Activated T-helper 2 cell treated with anti-CD3 and anti-CD28 coated beads, Interferon-gamma antibody, Interleukin-2, Interleukin-4, amounts not matched to agents 10 μg/mL and 5 μg/mL and 100 μg/mL, durations not matched to agents 14 hours and 24 hours and 36 hours (primary cell): ENCODE data around the gene HOXC12. TPM values are rescaled to one million over a fixed set of nuclear protein-coding genes. Genes with fewer than 3 reads are reported as not detected.

Source experiments
- DNase-seq: peaks from one replicate; pipeline ENCODE4 v3.0.0; 2021; ENCODE audit warnings: low spot score
- H3K27ac Mint-ChIP-seq: one replicate; pipeline ENCODE4 v1.8.0; 2021; ENCODE audit warnings: mixed read lengths
- H3K27me3 Mint-ChIP-seq: one replicate; pipeline ENCODE4 v1.8.0; 2021; ENCODE audit warnings: low read depth, mixed read lengths
- H3K36me3 Mint-ChIP-seq: one replicate; pipeline ENCODE4 v1.8.0; 2021; ENCODE audit warnings: low read depth, mixed read lengths
- H3K4me1 Mint-ChIP-seq: one replicate; pipeline ENCODE4 v1.8.0; 2021; ENCODE audit warnings: low read depth, mixed read lengths
- H3K4me3 Mint-ChIP-seq: one replicate; pipeline ENCODE4 v1.8.0; 2021; ENCODE audit warnings: low read depth, mild to moderate bottlenecking, moderate library complexity, mixed read lengths
- H3K9me3 Mint-ChIP-seq: one replicate; pipeline ENCODE4 v1.8.0; 2021; ENCODE audit warnings: mixed read lengths
- intact Hi-C: fragments of 100-400 bp; cut with micrococcal nuclease; formaldehyde crosslinking; loops from one replicate; pipeline ENCODE4 v1.15.1; 2023
- total RNA-seq: library from RNA; stranded (reverse); gene quantifications from 2 replicates; pipeline ENCODE4 v1.2.3, GENCODE V29; 2022

HOXC12 gene
- total RNA-seq, 1 donor from 2014 or later = not detected

- Mint-ChIP-seq H3K27me3 (peaks cover 90% of the 10 kb centered on the region), H3K27ac (no peak overlapping the region), H3K9me3 (no peaks in the 10 kb centered on the region), H3K4me3 (no peak overlapping the region), H3K4me1 (no peaks in the 10 kb centered on the region), H3K36me3 (no peaks in the 10 kb centered on the region)
- intact Hi-C loops = loop anchor here (1.0 to 10.0 kb wide), 3 partner anchors 19 to 59 kb away; partner anchors contain the start of genes HOTAIR, HOXC11 and HOXC12
- no peak for DNase-seq
These were observed 19.0 kb upstream of the HOXC12 start for GRCh38 chr12:53935383-53936341.

- H3K27ac Mint-ChIP-seq = no peak overlapping the region
These were observed 17.6 kb upstream of the HOXC12 start for GRCh38 chr12:53937099-53937498.

GRCh38 chr12:53937596-53938325 is 16.9 kb upstream of the HOXC12 start:
- H3K9me3 Mint-ChIP-seq = no peaks in the 10 kb centered on the region
- no peaks in the 10 kb centered on the region for H3K36me3 Mint-ChIP-seq
- H3K27me3 Mint-ChIP-seq = peaks cover 90% of the 10 kb centered on the region
- H3K4me3 Mint-ChIP-seq = no peak overlapping the region
- intact Hi-C loops = loop anchor here (5.0 to 10.0 kb wide), 2 partner anchors 35 to 57 kb away; partner anchors contain the start of genes HOTAIR and HOXC11
- DNase-seq = no peak
- no peak overlapping the region for H3K27ac Mint-ChIP-seq
- no peaks in the 10 kb centered on the region for H3K4me1 Mint-ChIP-seq

More at GRCh38 chr12:53937099-53937498, 17.6 kb upstream of the HOXC12 start:
- H3K36me3 Mint-ChIP-seq = no peaks in the 10 kb centered on the region
- no peaks in the 10 kb centered on the region for H3K4me1 Mint-ChIP-seq
- H3K27me3 Mint-ChIP-seq = peaks cover 91% of the 10 kb centered on the region
- intact Hi-C loops = loop anchor here (5.0 to 10.0 kb wide), 2 partner anchors 35 to 58 kb away; partner anchors contain the start of genes HOTAIR and HOXC11
- DNase-seq = no peak
- no peaks in the 10 kb centered on the region for H3K9me3 Mint-ChIP-seq
- no peak overlapping the region for H3K4me3 Mint-ChIP-seq

GRCh38 chr12:53938326-53939140 is 16.2 kb upstream of the HOXC12 start, which contains the start of gene HOXC13:
TSS of gene HOXC13 (plus strand) at chr12:53938831. CDS start at chr12:53938907, 76 bp downstream.
- intact Hi-C loops = loop anchor here (5.0 to 10.0 kb wide), 2 partner anchors 34 to 56 kb away; partner anchors contain the start of genes HOTAIR and HOXC11
- H3K9me3 Mint-ChIP-seq = no peaks in the 10 kb centered on the region
- no peak for DNase-seq
- no peak within 1 kb of the TSS for H3K27ac Mint-ChIP-seq
- H3K36me3 Mint-ChIP-seq = no peaks in the 10 kb centered on the region
- peaks cover 90% of the 10 kb centered on the region for H3K27me3 Mint-ChIP-seq
- no peaks in the 10 kb centered on the region for H3K4me1 Mint-ChIP-seq
- H3K4me3 Mint-ChIP-seq = no peak within 1 kb of the TSS

GRCh38 chr12:53939141-53940108 is 15.3 kb upstream of the HOXC12 start:
- no peaks in the 10 kb centered on the region for H3K9me3 Mint-ChIP-seq
- H3K27ac Mint-ChIP-seq = no peak overlapping the region
- H3K4me3 Mint-ChIP-seq = no peak overlapping the region
- H3K4me1 Mint-ChIP-seq = no peaks in the 10 kb centered on the region
- peaks cover 90% of the 10 kb centered on the region for H3K27me3 Mint-ChIP-seq
- intact Hi-C loops = loop anchor here (2.0 to 10.0 kb wide), 3 partner anchors 33 to 189 kb away; partner anchors contain the start of genes HOTAIR and HOXC11
- DNase-seq = no peak
- no peaks in the 10 kb centered on the region for H3K36me3 Mint-ChIP-seq

GRCh38 chr12:53940443-53941014 is 14.2 kb upstream of the HOXC12 start:
- intact Hi-C loops = loop anchor here (2.0 kb wide), 1 partner anchor 188 kb away; no protein-coding TSS in a partner anchor
- H3K36me3 Mint-ChIP-seq = no peaks in the 10 kb centered on the region

GRCh38 chr12:53941187-53941586 is 13.5 kb upstream of the HOXC12 start:
- H3K36me3 Mint-ChIP-seq = no peaks in the 10 kb centered on the region
- intact Hi-C loops = loop anchor here (2.0 kb wide), 1 partner anchor 188 kb away; no protein-coding TSS in a partner anchor
- peaks cover 90% of the 10 kb centered on the region for H3K27me3 Mint-ChIP-seq
- H3K4me1 Mint-ChIP-seq = no peaks in the 10 kb centered on the region
- DNase-seq = no peak
- no peaks in the 10 kb centered on the region for H3K9me3 Mint-ChIP-seq
- no peak overlapping the region for H3K27ac Mint-ChIP-seq
- H3K4me3 Mint-ChIP-seq = no peak overlapping the region

More at GRCh38 chr12:53940443-53941014, 14.2 kb upstream of the HOXC12 start:
- Mint-ChIP-seq H3K27me3 (peaks cover 90% of the 10 kb centered on the region), H3K4me3 (no peak overlapping the region), H3K27ac (no peak overlapping the region), H3K9me3 (no peaks in the 10 kb centered on the region), H3K4me1 (no peaks in the 10 kb centered on the region)
- DNase-seq = no peak

GRCh38 chr12:53941750-53942149 is 13.0 kb upstream of the HOXC12 start:
- no peaks in the 10 kb centered on the region for H3K36me3 Mint-ChIP-seq
- no peaks in the 10 kb centered on the region for H3K9me3 Mint-ChIP-seq
- intact Hi-C loops = loop anchor here (2.0 kb wide), 1 partner anchor 187 kb away; no protein-coding TSS in a partner anchor
- no peak for DNase-seq
- H3K4me1 Mint-ChIP-seq = no peaks in the 10 kb centered on the region
- peaks cover 90% of the 10 kb centered on the region for H3K27me3 Mint-ChIP-seq
- no peak overlapping the region for H3K4me3 Mint-ChIP-seq
- H3K27ac Mint-ChIP-seq = no peak overlapping the region

GRCh38 chr12:53942467-53942997 is 12.2 kb upstream of the HOXC12 start:
- Mint-ChIP-seq H3K9me3 (no peaks in the 10 kb centered on the region), H3K36me3 (no peaks in the 10 kb centered on the region), H3K27me3 (peaks cover 89% of the 10 kb centered on the region), H3K27ac (no peak overlapping the region), H3K4me3 (no peak overlapping the region), H3K4me1 (no peaks in the 10 kb centered on the region)
- no peak for DNase-seq
- intact Hi-C loops = no loop called here

GRCh38 chr12:53944209-53944608 is 10.5 kb upstream of the HOXC12 start:
- no peaks in the 10 kb centered on the region for H3K36me3 Mint-ChIP-seq
- no peak overlapping the region for H3K27ac Mint-ChIP-seq
- H3K4me1 Mint-ChIP-seq = no peaks in the 10 kb centered on the region
- intact Hi-C loops = no loop called here
- H3K4me3 Mint-ChIP-seq = no peak overlapping the region
- no peaks in the 10 kb centered on the region for H3K9me3 Mint-ChIP-seq
- H3K27me3 Mint-ChIP-seq = peaks cover 92% of the 10 kb centered on the region
- no peak for DNase-seq
